ENCODE results near the gene LMTK3. TPM values are rescaled to one million over a fixed set of nuclear protein-coding genes. Genes with fewer than 3 reads are reported as not detected.

Gene LMTK3
- polyA plus RNA-seq (ENCODE audit: insufficient read length) = not detected

GRCh38 chr19:48511800-48512503 is at the start of gene LMTK3:
TSS of gene LMTK3 (minus strand) at chr19:48511835. CDS start at chr19:48511576, 259 bp downstream.
- no peak for DNase-seq (ENCODE audit: low read depth)

GRCh38 chr19:48561412-48561811 is 49.8 kb upstream of the LMTK3 start:
- no peak for DNase-seq (ENCODE audit: low read depth)

- DNase-seq (ENCODE audit: low read depth) = no peak
Measured at GRCh38 chr19:48560095-48560530, 48.5 kb upstream of the LMTK3 start.

GRCh38 chr19:48558018-48558684 is 46.5 kb upstream of the LMTK3 start:
- no peak for DNase-seq (ENCODE audit: low read depth)

- no peak for DNase-seq (ENCODE audit: low read depth)
Measured at GRCh38 chr19:48556825-48557224, 45.2 kb upstream of the LMTK3 start.

GRCh38 chr19:48556163-48556562 is 44.5 kb upstream of the LMTK3 start:
- no peak for DNase-seq (ENCODE audit: low read depth)

- no peak for DNase-seq (ENCODE audit: low read depth)
Measured at GRCh38 chr19:48554385-48555091, 42.9 kb upstream of the LMTK3 start.

- DNase-seq (ENCODE audit: low read depth) = no peak
Measured at GRCh38 chr19:48553676-48554384, 42.2 kb upstream of the LMTK3 start.

GRCh38 chr19:48552406-48553322 is 41.0 kb upstream of the LMTK3 start:
- no peak for DNase-seq (ENCODE audit: low read depth)

- DNase-seq (ENCODE audit: low read depth) = no peak
Measured at GRCh38 chr19:48551437-48552302, 40.0 kb upstream of the LMTK3 start, which contains the start of gene SULT2B1. TSS of gene SULT2B1 (plus strand) at chr19:48552172. CDS start at chr19:48552253, 81 bp downstream.

- no peak for DNase-seq (ENCODE audit: low read depth)
Measured at GRCh38 chr19:48549380-48549779, 37.7 kb upstream of the LMTK3 start.

GRCh38 chr19:48548253-48548911 is 36.7 kb upstream of the LMTK3 start:
- DNase-seq (ENCODE audit: low read depth) = no peak

GRCh38 chr19:48547722-48548121 is 36.1 kb upstream of the LMTK3 start:
- no peak for DNase-seq (ENCODE audit: low read depth)

GRCh38 chr19:48544856-48545750 is 33.5 kb upstream of the LMTK3 start:
- no peak for DNase-seq (ENCODE audit: low read depth)

GRCh38 chr19:48543121-48543710 is 31.6 kb upstream of the LMTK3 start:
- DNase-seq (ENCODE audit: low read depth) = no peak

- no peak for DNase-seq (ENCODE audit: low read depth)
Measured at GRCh38 chr19:48541813-48542212, 30.2 kb upstream of the LMTK3 start.

GRCh38 chr19:48540110-48540509 is 28.5 kb upstream of the LMTK3 start:
- DNase-seq (ENCODE audit: low read depth) = no peak

All from forelimb muscle (tissue), 1 donor.